PC-9 (cell line): ENCODE data around the gene EIF2S1.

Experiments
- CTCF ChIP-seq: fragments of 200-600 bp; sonication (generic); conservative IDR thresholded peaks from 2 replicates; pipeline ENCODE4 v1.6.1; 2017; ENCODE audit warnings: mixed run types, antibody characterized with exemption, mild to moderate bottlenecking, moderate library complexity
- EZH2 ChIP-seq: fragments of 200-600 bp; sonication (generic); IDR thresholded peaks from 2 replicates; pipeline ENCODE4 v1.8.0; 2017; ENCODE audit warnings: antibody characterized with exemption, low read depth

- TF ChIP-seq CTCF (no peak), EZH2 (no peak)
Measured at GRCh38 chr14:67410313-67410712, 50.2 kb downstream of the EIF2S1 start.
